GM12892 (cell line): ENCODE measurements around the gene ENOX1.
A peak's percentile ranks its signal among the peaks of the same experiment; 100 is the strongest.

Experiments used
- DNase-seq: peaks from one replicate; pipeline ENCODE4 v3.0.0; 2011; ENCODE audit not compliant: insufficient read length
- FAIRE-seq: peaks from 2 replicates; lab custom pipeline; 2011; peaks lifted over from hg19 to GRCh38; lab: Jason Lieb, UNC
- POLR2A ChIP-seq: IDR thresholded peaks from 2 replicates; pipeline ENCODE4 v1.6.1; 2011; ENCODE audit warnings: low read depth, low read length, control low read depth
- POLR2AphosphoS5 ChIP-seq: IDR thresholded peaks from 2 replicates; pipeline ENCODE4 v1.6.1; 2011; ENCODE audit warnings: low read depth, low read length, control low read depth
- TAF1 ChIP-seq: IDR thresholded peaks from 2 replicates; pipeline ENCODE4 v1.6.1; 2011; ENCODE audit warnings: low read depth, mild to moderate bottlenecking, control low read depth, low read length, borderline replicate concordance

The ENOX1 gene

GRCh38 chr13:43626994-43627393, 159.8 kb downstream of the ENOX1 start:
- no peak for DNase-seq
- no peak for TF ChIP-seq TAF1
- TF ChIP-seq POLR2A, result no peak
- TF ChIP-seq POLR2AphosphoS5, result no peak
- FAIRE-seq, result no peak

GRCh38 chr13:43614063-43614462, 172.7 kb downstream of the ENOX1 start:
- DNase-seq (no peak), FAIRE-seq (no peak)
- TF ChIP-seq POLR2A, result no peak
- no peak for TF ChIP-seq POLR2AphosphoS5
- no peak for TF ChIP-seq TAF1

DNA sequence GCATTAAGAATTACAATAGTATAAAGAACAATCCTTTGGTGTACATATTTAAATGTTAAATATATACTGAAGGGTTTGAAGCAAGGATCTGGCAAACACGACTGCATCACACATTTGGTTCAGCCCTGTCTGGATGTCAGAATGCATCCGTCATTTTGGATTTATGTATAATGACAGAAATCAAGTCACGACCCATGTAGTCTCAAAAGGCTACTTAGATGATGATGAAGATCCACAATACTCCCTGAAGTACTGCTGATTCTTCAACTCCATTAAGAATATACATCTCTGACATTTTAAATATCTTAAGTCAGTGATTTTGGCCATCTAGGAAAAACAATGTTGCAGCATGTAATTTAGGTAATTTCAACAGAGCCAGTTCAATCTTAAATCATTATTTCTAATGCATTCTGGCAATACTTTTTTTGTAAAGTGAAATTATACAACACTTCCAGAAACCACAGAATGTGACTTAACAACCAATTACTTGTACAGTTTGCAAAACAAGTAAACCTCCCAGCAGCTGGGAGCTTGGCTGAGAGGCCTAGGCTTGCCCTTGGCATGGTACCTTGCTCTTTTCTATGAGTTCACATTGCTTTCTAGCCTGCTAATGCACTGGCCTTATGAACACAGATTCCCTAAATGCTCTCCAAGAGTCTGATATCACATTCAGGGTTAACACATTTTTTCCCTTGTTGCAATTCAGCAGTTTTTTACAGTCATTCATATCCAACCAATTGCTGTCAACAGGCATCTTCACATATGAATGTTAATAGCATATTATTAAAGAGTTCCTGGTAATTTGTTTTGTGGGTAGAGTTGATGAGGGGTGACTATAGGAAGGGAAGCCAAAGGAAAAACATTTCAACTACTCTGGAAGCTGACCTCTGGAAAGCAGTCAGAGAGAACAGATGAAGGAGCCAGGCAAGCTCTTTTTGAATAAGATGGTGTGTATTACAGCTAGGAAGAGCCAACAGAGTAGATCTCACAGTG, 175.2 kb downstream of the ENOX1 start:
- DNase-seq, result no peak
- no peak for TF ChIP-seq POLR2AphosphoS5
- no peak for TF ChIP-seq POLR2A
- no peak for TF ChIP-seq TAF1
- no peak for FAIRE-seq

DNA sequence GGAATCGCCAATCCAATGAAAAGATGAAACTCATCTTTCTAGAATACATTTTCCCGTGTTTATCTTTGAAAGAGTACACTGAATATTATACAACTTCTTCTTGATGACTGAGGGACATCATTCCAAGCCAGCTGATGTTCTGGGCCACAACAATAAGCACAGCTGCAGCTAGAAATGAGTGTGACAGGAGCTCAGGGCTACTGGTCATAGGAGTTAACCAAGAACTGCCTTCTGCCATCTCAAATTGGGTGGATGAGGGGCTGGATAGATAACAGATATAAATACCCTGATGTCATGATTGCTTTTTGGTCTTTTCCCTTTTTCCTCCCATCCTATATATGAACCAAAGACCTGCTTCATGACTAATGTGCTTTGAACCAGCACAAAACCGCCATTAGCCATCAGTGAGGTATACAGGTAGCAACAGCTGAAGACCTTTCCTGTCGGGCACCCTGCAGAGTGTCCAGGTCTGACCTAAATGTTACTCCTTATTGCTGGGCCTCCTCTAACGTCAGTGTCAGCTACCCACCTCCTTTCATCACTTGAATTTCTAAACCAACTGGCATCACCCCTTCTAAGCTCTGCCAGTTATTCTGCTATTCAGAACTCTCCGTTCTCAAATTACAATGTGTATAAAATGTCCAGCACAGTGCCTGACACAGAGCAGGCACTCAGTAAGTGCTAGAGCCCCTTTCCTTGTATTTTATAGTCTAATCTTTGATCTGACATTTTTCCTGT, 178.2 kb downstream of the ENOX1 start:
- DNase-seq, result no peak
- no peak for FAIRE-seq
- TF ChIP-seq TAF1 (no peak), POLR2AphosphoS5 (no peak), POLR2A (no peak)

GRCh38 chr13:43597599-43597945, 189.2 kb downstream of the ENOX1 start:
- no peak for DNase-seq
- FAIRE-seq, result no peak
- TF ChIP-seq POLR2A, result no peak
- no peak for TF ChIP-seq POLR2AphosphoS5
- TF ChIP-seq TAF1, result no peak

GRCh38 chr13:43596924-43597598, 189.7 kb downstream of the ENOX1 start:
- TF ChIP-seq TAF1 (no peak), POLR2A (no peak), POLR2AphosphoS5 (no peak)
- FAIRE-seq, result no peak

DNA sequence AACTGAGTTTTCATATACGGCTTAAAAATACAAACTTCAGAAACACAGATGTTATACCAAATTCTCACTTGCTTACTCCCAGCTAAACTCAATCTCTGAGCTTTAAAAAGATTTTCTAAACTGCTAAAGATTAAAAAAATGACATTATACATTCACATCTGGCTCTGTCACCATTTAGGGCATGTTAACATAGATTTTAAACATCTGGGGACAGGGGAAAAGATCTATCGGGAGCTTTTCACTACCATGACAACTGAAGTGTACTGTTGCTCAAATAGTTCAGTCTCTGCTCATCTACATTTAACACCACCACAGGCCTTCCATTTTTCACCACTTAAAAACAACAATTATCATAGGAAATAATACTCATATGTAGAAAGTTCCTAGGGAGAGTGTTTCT, 190.8 kb downstream of the ENOX1 start:
- TF ChIP-seq POLR2A (no peak), POLR2AphosphoS5 (no peak), TAF1 (no peak)
- no peak for FAIRE-seq
- no peak for DNase-seq

More at GRCh38 chr13:43596924-43597598, 189.7 kb downstream of the ENOX1 start:
- DNase-seq, result no peak

- no peak for DNase-seq
- no peak for TF ChIP-seq POLR2AphosphoS5
- TF ChIP-seq TAF1, result no peak
- TF ChIP-seq POLR2A, result no peak
- FAIRE-seq, result no peak
Measured at GRCh38 chr13:43587376-43587775, 199.4 kb downstream of the ENOX1 start.

GRCh38 chr13:43584751-43585150, 202.0 kb downstream of the ENOX1 start:
- no peak for TF ChIP-seq POLR2A
- TF ChIP-seq POLR2AphosphoS5, result no peak
- no peak for TF ChIP-seq TAF1
- DNase-seq (no peak), FAIRE-seq (peak; percentile 27)

DNA sequence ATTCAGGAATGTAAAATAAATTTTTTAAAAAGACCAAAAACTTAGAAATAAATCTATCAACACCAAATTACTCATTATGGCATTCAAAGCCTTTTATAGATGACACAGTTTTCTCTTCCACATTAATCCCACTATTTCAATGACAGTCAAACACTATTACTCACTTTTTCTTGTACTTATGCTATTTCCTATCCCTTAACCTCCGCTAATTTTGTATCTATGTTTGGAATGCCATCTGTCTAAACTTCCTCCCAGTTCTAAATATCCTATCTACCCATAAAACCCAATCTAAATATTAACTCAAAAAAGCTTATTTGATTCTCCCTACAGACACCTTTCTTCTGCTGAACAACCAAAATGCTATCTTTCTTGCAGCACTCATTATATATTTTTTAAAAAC, 203.5 kb downstream of the ENOX1 start:
- no peak for TF ChIP-seq POLR2AphosphoS5
- TF ChIP-seq TAF1, result no peak
- no peak for TF ChIP-seq POLR2A
- FAIRE-seq (no peak), DNase-seq (no peak)

DNA sequence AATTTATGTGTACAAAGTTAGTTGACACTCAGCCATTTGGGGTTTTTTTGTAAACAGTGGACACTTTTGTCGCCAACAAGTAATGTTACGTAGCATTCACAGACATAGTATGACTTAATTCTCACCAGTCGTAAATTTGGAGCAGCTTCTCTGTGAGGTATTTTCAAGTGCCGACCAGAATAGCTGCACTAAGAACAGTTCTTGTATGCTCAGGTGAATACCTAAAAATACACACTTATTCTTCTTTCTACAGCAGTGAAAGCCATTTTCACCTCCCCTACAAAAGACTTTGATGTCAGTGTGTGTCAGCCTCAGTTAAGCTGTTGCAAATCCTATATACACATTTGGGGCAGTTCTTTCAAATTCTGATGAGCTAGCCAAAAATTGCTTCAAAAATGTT, 206.5 kb downstream of the ENOX1 start:
- FAIRE-seq (no peak), DNase-seq (no peak)
- no peak for TF ChIP-seq POLR2A
- no peak for TF ChIP-seq TAF1
- no peak for TF ChIP-seq POLR2AphosphoS5
